NCI-H1417 treated with DMSO at 0.1 percent for 48 hours (cell line): ENCODE results near the gene TNFRSF12A.

Experiments used
- DNase-seq: peaks from one replicate; lab custom pipeline; 2025; lab: John Stamatoyannopoulos, UW

Gene TNFRSF12A

GRCh38 chr16:2986623-2987188, 33.5 kb upstream of the TNFRSF12A start:
- DNase-seq: no peak

GRCh38 chr16:2987286-2987685, 32.9 kb upstream of the TNFRSF12A start:
- no peak for DNase-seq

GRCh38 chr16:2987833-2988232, 32.3 kb upstream of the TNFRSF12A start:
- DNase-seq: no peak

- no peak for DNase-seq
These were observed 31.5 kb upstream of the TNFRSF12A start for GRCh38 chr16:2988590-2989099.

GRCh38 chr16:2990891-2991290, 29.3 kb upstream of the TNFRSF12A start:
- no peak for DNase-seq

GRCh38 chr16:2991566-2992261, 28.5 kb upstream of the TNFRSF12A start:
- no peak for DNase-seq

GRCh38 chr16:2992383-2993081, 27.6 kb upstream of the TNFRSF12A start:
- no peak for DNase-seq

- no peak for DNase-seq
These were observed 23.9 kb upstream of the TNFRSF12A start for GRCh38 chr16:2996298-2996697.

- DNase-seq: no peak
These were observed 20.2 kb upstream of the TNFRSF12A start for GRCh38 chr16:2999929-3000328.

- DNase-seq: no peak
These were observed 19.6 kb upstream of the TNFRSF12A start for GRCh38 chr16:3000540-3000939.

- no peak for DNase-seq
These were observed 18.9 kb upstream of the TNFRSF12A start for GRCh38 chr16:3001316-3001715.

GRCh38 chr16:3003582-3004270, 16.4 kb upstream of the TNFRSF12A start:
- peak; percentile 93 for DNase-seq

GRCh38 chr16:3004319-3004718, 15.8 kb upstream of the TNFRSF12A start:
- no peak for DNase-seq

- DNase-seq: no peak
These were observed 15.3 kb upstream of the TNFRSF12A start for GRCh38 chr16:3004781-3005284.

- no peak for DNase-seq
These were observed 12.9 kb upstream of the TNFRSF12A start for GRCh38 chr16:3007059-3007956.

GRCh38 chr16:3007957-3008689, 12.0 kb upstream of the TNFRSF12A start:
- no peak for DNase-seq

GRCh38 chr16:3008690-3009037, 11.5 kb upstream of the TNFRSF12A start:
- no peak for DNase-seq

- DNase-seq: no peak
These were observed 10.4 kb upstream of the TNFRSF12A start for GRCh38 chr16:3009568-3010390.

- no peak for DNase-seq
These were observed 9.7 kb upstream of the TNFRSF12A start for GRCh38 chr16:3010510-3010909.

GRCh38 chr16:3012246-3012645, 7.9 kb upstream of the TNFRSF12A start:
- DNase-seq: no peak
